Kidney capillary endothelial cell (primary cell): ENCODE measurements around the gene PSMB2.
"Not testable (repeated sequence)": the region's sequence is repeated elsewhere in the genome, so short reads cannot be mapped to it uniquely, and the experiment has no call there.

Experiments used
- DNase-seq: peaks from one replicate; pipeline ENCODE4 v3.0.0-alpha.2; 2018; ENCODE audit warnings: low spot score

The PSMB2 gene

DNA sequence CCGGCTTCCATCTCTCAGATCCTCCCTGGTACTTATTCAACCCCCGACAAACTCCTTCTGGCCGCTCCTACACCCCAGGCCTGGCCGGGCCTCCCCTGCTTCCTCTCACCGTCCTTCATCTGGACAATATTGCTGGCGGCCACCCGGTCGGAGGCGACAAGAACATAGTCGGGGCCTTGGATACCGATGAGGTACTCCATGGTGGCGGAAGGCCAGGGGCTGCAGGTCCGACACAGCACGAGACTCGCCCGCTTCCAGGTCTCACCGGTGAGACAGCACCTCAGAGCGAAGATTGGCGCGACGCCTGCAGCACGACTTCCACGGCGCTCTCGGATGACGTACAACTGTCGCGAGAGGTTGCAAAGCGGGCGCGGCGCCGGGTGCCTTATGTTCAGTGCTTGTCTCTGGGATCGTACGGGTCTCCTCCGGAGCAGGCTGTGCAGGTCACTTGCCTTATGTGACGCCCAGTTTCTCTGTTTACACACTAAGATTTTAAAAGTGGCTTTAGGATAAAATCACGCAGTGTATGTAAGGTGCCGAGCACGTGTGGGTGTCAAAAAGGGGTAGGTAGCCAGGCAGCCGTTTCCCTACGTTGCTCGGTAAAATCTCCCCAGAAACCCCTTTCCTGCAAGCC, at the start of gene PSMB2:
PSMB2 (minus strand) TSS at position 294 of the 634 bp plus-strand sequence; CDS start at position 200, 94 bp downstream.
- DNase-seq, result peak; percentile 92

DNA sequence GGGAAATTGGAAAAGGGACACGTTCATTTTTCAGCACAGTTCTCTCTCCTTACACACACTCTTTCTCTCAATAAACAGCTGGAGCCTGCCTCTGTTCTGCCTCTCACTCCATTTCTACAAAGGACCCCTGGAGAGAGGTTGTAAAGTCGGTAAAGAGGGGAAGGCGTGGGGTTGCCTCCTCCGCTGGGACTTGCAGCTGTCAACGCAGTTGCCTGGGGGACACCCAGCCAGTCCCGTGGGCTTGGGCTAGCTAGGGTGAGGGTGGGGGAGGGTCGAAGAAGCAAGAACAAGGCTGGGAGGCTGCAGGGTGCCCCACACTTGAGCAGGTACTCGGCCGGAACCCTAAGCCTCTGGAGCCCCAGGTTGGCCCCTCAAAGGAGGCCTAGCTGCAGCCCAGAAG, 49.8 kb upstream of the PSMB2 start:
- DNase-seq, result no peak

GRCh38 chr1:35690103-35690502, 48.8 kb upstream of the PSMB2 start:
- DNase-seq, result not testable (repeated sequence)

GRCh38 chr1:35688161-35688560, 46.8 kb upstream of the PSMB2 start:
- DNase-seq, result no peak

DNA sequence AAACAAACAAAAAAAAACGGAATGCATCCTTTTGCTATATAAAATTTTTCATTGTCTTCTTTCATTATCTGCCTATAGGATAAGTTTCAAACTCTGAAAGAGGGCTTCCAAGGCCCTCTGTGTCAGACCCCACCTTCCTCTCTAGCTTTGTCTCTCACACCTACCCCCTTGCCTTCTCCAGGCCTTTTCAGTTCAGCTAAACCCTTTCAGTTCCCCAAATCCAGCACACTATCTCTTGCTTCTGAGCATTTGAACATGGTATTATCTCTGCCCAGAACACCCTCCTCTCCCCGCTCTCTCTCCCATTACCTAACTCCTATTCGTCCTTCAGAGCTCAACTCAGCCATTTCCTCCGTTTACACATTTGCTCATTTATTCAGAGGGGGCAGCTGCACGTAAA, 41.7 kb upstream of the PSMB2 start:
- DNase-seq, result no peak

GRCh38 chr1:35680271-35680670, 38.9 kb upstream of the PSMB2 start:
- DNase-seq, result no peak

GRCh38 chr1:35675773-35676172, 34.4 kb upstream of the PSMB2 start:
- no peak for DNase-seq

DNA sequence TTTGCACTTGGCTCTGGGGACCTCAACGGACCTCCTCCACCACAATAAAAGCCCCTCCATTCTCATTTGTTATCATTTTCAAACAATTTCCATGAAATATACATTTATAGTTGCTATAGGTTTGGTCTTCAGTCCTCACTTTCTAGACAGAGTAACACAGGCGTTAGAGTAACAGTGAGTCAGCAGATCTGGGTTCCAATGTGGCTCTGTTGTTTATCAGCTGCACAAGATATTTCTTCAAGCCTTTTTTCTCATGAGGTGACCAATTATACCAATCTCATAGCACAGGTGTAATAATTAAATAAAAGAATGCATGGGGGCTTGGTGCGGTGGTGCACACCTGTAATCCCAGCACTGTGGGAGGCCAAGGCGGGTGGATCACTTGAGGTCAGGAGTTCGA, 32.8 kb upstream of the PSMB2 start:
- no peak for DNase-seq

DNA sequence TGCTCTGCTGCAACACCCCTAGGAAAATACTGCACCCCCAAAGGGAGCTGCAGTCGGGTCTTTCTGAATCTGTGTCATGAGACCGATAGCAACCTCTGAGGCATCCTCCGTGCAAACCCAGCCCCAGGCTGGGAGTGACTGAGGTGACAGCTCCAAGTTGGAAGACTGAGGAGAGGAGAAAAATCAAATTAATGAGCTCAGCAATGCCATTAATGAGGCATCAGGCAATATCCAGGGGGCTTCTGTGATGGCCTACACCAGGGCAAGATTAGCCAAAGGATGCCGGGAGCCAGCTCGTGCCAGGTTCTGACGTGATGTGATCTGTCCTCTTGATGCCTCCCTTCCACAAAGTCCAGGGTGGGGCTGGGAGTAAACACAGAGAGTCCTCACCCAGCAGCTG, 30.8 kb upstream of the PSMB2 start:
- DNase-seq, result no peak

GRCh38 chr1:35668506-35668905, 27.2 kb upstream of the PSMB2 start:
- no peak for DNase-seq

DNA sequence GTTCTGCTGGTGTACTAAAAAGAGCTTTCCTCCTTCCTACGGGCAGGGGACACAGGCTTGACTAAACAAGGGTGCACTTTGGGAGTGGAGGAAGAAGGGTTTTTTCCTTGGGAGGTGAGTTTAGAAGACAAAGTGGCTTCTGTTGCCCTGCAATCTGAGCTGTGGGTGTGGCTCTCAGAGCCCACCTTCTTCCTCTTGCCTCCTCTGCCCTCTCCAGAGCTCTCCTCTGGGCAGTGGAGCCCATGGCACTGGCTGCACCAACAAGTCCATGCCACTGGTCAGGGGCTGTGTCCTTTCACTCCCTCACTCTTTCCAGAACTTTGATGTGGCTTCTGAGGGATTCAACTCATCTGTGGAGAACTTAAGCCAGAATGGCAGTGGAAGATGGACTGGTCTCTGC, 25.6 kb upstream of the PSMB2 start:
- no peak for DNase-seq

- no peak for DNase-seq
Observed at GRCh38 chr1:35666216-35666615, 24.9 kb upstream of the PSMB2 start.

DNA sequence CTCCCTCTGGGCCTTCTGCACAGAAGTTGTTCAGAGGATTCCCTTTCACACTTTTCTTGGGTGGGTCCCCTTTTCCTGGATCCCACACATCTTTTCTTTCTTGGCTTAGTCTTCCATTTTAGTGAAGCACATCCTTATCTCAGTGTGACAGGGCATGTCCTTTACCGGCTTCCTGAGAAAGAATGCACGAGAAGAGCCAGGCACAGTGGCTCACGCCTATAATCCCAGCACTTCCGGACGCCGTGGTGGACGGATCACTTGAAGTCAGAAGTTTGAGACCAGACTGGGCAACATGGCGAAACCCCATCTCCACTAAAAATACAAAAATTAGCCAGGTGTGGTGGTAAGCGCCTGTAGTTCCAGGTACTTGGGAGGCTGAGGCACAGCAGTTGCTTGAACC, 22.1 kb upstream of the PSMB2 start:
- DNase-seq, result no peak

- no peak for DNase-seq
Observed at GRCh38 chr1:35661474-35661795, 20.1 kb upstream of the PSMB2 start.

DNA sequence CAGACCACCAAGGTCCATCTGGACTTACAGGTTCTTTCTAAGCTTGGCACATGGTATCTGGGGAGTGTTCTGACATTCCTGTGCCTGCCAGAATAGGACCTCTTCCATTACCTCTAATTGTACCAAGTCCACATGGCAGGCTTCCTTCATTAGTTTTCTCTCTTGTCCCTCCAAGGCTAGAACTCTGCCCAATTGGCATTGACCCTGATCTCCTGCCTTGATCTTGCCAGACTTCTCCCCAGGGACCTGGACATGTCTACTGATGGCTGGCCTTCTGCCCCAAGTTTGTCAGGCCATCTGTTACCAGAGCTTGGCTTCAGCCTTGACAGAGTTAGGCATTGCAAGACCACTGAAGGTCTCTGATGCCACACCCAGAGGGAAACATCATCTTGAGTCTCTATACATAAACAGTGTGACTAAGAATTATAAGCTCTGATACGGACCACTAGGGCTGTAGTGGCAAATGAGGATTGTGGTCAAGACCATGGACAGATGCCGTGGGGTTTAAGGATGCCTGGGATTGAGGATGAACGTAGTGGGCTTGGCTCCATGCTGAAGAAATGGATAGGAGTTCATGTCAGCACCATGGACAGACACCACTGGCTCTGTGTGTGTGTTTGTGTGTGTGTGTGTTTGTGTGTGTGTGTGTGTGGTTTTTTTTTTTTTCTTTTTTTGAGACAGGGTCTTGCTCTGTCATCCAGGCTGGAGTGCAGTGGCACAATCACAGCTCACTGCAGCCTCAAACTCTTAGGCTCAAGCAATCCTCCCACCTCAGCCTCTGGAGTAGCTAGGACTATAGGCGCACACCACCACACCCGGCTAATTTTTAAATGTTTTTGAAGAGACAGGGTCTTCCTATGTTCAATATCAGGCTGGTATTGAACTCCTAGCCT, 19.5 kb upstream of the PSMB2 start:
- DNase-seq, result no peak

DNA sequence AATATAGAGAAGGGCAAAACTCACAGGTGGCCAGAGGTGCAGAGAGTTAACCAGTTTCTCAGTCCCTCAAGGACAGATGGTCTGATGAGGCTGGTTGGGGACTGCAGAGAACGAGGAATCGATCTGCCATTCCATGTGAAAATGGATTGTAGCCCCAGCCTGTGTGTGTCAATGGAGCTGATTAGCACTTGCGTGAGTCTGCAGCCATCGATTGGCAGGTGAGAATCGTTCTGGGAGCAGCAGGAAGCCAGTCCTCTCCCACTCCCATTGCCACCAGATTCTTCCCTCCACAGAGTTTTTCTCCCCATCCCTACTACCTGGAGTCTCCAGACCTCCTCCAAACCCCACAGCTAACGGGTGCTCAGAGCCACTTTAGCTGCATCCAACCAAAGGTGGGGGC, 18.3 kb upstream of the PSMB2 start:
- no peak for DNase-seq

DNA sequence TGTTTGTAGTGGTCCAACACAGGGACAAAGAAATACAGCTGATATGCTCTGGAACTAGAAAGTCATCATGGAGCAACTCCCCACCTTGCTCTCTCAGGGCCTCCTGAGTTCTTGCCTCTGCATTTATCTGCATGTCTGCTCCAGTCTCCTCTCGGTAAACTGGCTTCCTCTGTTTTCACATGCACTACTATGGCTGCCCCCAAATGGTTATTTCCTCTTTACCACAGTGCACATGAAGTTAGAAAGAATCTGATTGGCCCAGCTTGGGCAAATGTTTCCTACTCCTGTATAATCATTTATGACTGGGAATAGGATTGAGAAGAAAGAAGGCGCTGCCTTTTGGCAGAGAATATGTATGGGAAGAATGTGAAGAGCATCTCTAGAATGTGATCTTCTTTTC, 16.5 kb upstream of the PSMB2 start:
- no peak for DNase-seq

DNA sequence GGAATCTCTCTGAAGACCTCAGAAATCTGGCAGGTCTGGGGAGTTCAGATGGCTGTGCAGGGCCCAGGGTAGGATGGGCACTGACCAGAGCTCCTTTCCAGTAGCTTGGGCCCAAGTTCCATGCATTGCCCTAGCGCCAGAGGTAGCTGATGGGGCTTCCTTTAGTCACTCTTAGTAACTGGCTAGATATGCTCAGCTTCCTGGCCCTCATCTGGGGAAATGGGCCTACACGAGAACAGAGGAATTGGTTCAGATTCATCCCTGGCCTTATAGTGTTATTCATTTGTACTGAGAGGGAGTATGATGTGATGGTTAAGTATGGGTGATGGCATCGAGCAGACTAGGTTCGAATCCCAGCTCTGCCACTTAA, 15.5 kb upstream of the PSMB2 start:
- no peak for DNase-seq

DNA sequence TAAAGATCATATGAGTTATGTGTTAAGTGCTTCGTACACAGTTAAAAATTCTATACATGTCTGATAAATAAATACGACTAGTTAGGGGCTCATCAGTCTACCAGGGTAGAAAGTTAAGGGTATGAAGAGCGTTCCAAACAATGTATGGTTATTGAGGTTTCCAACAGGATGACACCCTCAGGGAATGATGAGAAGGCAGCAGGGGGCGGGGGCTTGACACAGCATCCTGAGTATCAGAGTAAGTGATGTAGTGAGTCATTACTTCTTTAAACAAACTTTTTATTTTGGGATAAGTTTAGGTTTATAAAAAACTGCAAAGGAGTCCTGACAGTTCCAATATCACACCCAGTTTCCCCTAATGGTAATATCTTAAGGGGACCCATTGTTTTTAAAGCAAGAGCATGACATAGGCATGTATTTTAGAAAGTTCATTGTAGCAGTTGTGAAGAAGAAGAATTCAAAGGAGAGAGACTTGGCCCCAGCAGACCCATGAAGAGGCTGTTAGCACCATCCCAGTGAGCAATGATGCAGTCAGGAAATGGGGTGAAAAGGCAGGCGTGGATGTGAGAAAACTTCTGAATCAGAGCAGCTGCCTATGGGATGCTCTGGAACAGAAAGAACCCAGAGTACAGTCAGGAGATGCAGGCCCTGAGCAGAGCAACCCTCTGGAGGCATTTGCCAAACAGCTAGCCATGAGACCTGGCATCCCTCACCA, 15.0 kb upstream of the PSMB2 start:
- no peak for DNase-seq

DNA sequence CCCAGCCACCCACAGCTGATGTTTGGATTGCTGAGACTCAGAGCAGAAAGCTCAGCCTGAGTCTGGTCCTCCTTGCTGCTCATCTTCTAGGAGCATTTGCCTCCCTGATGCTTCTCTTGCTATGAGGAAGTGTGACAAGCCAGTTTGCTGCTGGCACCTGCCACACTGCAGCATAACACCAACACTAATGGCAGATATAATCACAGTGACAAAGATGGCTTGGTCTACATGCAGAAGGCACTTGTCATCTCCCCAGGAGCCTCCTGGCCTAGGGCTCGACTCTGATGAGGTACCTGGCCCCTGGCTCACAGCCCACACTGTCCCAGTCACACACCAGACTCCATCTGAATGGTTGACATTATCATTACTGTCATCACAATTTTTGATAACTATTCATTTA, 13.9 kb upstream of the PSMB2 start:
- DNase-seq, result no peak

GRCh38 chr1:35650416-35650815, 9.1 kb upstream of the PSMB2 start:
- DNase-seq, result no peak

GRCh38 chr1:35646043-35646442, 4.7 kb upstream of the PSMB2 start:
- DNase-seq, result no peak

- no peak for DNase-seq
Observed at GRCh38 chr1:35644204-35644603, 2.9 kb upstream of the PSMB2 start.
